ENCODE measurements around the gene TSTD1.
"Not testable (repeated sequence)": the region's sequence is repeated elsewhere in the genome, so short reads cannot be mapped to it uniquely, and the experiment has no call there.

The TSTD1 gene

GRCh38 chr1:161033751-161034150 is 5.0 kb downstream of the TSTD1 start:
- DNase-seq, result no peak

- no peak for DNase-seq
These were observed 6.4 kb downstream of the TSTD1 start for GRCh38 chr1:161032409-161032808.

GRCh38 chr1:161031874-161032273 is 6.9 kb downstream of the TSTD1 start:
- no peak for DNase-seq

- not testable (repeated sequence) for DNase-seq
These were observed 9.3 kb downstream of the TSTD1 start for GRCh38 chr1:161029466-161029865.

GRCh38 chr1:161026954-161027353 is 11.8 kb downstream of the TSTD1 start:
- DNase-seq, result not testable (repeated sequence)

- not testable (repeated sequence) for DNase-seq
These were observed 16.3 kb downstream of the TSTD1 start for GRCh38 chr1:161022432-161022831.

- DNase-seq, result no peak
These were observed 16.8 kb downstream of the TSTD1 start for GRCh38 chr1:161021970-161022353.

GRCh38 chr1:161021165-161021969 is 17.4 kb downstream of the TSTD1 start:
- peak; percentile 84 for DNase-seq

GRCh38 chr1:161020509-161021164 is 18.1 kb downstream of the TSTD1 start, which contains the start of gene F11R:
Gene F11R (minus strand): TSS chr1:161021152. CDS start chr1:161021073, 79 bp downstream.
- DNase-seq, result no peak

GRCh38 chr1:161019751-161020495 is 18.8 kb downstream of the TSTD1 start:
- no peak for DNase-seq

- DNase-seq, result not testable (repeated sequence)
These were observed 19.6 kb downstream of the TSTD1 start for GRCh38 chr1:161019111-161019660.

- no peak for DNase-seq
These were observed 20.2 kb downstream of the TSTD1 start for GRCh38 chr1:161018631-161018930.

GRCh38 chr1:161017756-161018630 is 20.8 kb downstream of the TSTD1 start:
- no peak for DNase-seq

GRCh38 chr1:161017181-161017580 is 21.6 kb downstream of the TSTD1 start:
- not testable (repeated sequence) for DNase-seq

GRCh38 chr1:161016683-161017082 is 22.1 kb downstream of the TSTD1 start:
- not testable (repeated sequence) for DNase-seq

- DNase-seq, result no peak
These were observed 25.1 kb downstream of the TSTD1 start for GRCh38 chr1:161013488-161014230.

- no peak for DNase-seq
These were observed 25.7 kb downstream of the TSTD1 start for GRCh38 chr1:161013131-161013487.

GRCh38 chr1:161012420-161012819 is 26.3 kb downstream of the TSTD1 start:
- no peak for DNase-seq

GRCh38 chr1:161009602-161010211 is 29.1 kb downstream of the TSTD1 start:
- DNase-seq, result no peak

- no peak for DNase-seq
These were observed 29.8 kb downstream of the TSTD1 start for GRCh38 chr1:161008869-161009510.

- DNase-seq, result no peak
These were observed 31.4 kb downstream of the TSTD1 start for GRCh38 chr1:161007369-161007768.
